Suprapubic skin (tissue), 4 donors: Measurements from ENCODE around the gene ARGFX. TPM values are rescaled to one million over a fixed set of nuclear protein-coding genes. Genes with fewer than 3 reads are reported as not detected.

Experiments used
- DNase-seq, 2 donors: peaks; one replicate each; pipeline ENCODE4 v3.0.0-alpha.2; 2019; ENCODE audit warnings: low spot score in 2 of 2
- H3K27ac ChIP-seq: fragments of 200-600 bp; sonication (generic); one replicate; pipeline ENCODE4 v1.5.1; 2019
- H3K27me3 ChIP-seq: fragments of 200-600 bp; sonication (generic); one replicate; pipeline ENCODE4 v1.5.1; 2019
- H3K36me3 ChIP-seq: fragments of 200-600 bp; sonication (generic); one replicate; pipeline ENCODE4 v1.5.1; 2019
- H3K4me1 ChIP-seq: fragments of 200-600 bp; sonication (generic); one replicate; pipeline ENCODE4 v1.5.1; 2019
- H3K4me3 ChIP-seq: fragments of 200-600 bp; sonication (generic); one replicate; pipeline ENCODE4 v1.5.1; 2019; ENCODE audit warnings: mild to moderate bottlenecking
- H3K9me3 ChIP-seq: fragments of 200-600 bp; sonication (generic); one replicate; pipeline ENCODE4 v1.5.1; 2019
- CTCF ChIP-seq, 2 donors: fragments of 200-600 bp in 1 of 2; fragments of 450-650 bp in 1 of 2; sonication (generic) in 1 of 2; IDR thresholded peaks; one replicate each; pipeline ENCODE4 v1.5.1; 2016 to 2019; ENCODE audit warnings: antibody characterized with exemption in 2 of 2, mild to moderate bottlenecking in 1 of 2, moderate library complexity in 1 of 2
- EP300 ChIP-seq: sonication (generic); formaldehyde crosslinking; IDR thresholded peaks from one replicate; pipeline ENCODE4 v1.6.1; 2017; ENCODE audit warnings: antibody characterized with exemption
- POLR2A ChIP-seq, 2 donors: fragments of 450-650 bp; IDR thresholded peaks; one replicate each; pipeline ENCODE4 v1.6.1; 2017; ENCODE audit warnings: antibody characterized with exemption in 2 of 2, mild to moderate bottlenecking in 2 of 2, moderate library complexity in 2 of 2
- POLR2AphosphoS5 ChIP-seq, 3 donors: sonication (generic); formaldehyde crosslinking; IDR thresholded peaks; one replicate each; pipeline ENCODE4 v1.6.1; 2017; ENCODE audit warnings: antibody characterized with exemption in 3 of 3
- WGBS: methylation state at CpG from one replicate; pipeline ENCODE4 v1.1.5; 2018; 5-methylcytosine and 5-hydroxymethylcytosine counted together
- total RNA-seq, 4 donors: library from RNA; depleted of rRNA; stranded (reverse); fragments of >200 nt; gene quantifications; one replicate each; pipeline ENCODE4 v1.1.0, GENCODE V29; 2016

Gene ARGFX
- total RNA-seq, 4 donors from 2014 or later, result not detected

DNA sequence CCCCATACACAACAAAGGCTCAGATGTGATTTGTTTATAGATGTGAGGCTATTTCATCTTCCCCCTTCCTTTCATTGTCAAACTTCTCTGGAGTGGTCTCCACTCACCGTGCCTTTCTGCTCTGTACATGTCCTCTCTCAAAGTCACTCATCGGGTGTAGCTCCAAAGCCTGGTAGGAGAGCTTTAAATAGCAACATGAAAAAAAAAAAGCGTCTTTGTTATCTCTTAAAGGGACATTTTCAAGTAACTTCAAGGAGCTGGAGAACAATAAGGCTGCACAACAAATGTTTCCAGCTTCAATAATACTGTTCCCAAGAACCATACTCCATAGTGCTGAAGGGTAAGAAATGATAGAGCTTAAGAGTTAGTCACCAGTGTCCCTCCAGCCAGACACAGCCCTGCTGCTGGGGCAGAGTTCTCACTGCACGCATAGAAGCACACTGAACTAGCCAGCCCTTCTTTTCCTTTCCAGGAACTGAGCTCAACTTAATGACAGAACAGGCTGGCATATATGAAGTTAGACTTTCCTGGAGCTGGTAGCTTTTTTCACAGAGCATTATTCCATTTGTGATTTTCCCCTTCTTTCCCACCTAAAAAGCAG lies 33.6 kb downstream of the ARGFX start:
- no peaks in the 10 kb centered on the region for H3K36me3 ChIP-seq
- TF ChIP-seq POLR2AphosphoS5 (IDR thresholded peaks at IDR 0.05) (no peak), EP300 (no peak), CTCF (IDR thresholded peaks at IDR 0.05) (no peak), POLR2A (IDR thresholded peaks at IDR 0.05) (no peak)
- H3K27me3 ChIP-seq, result no peaks in the 10 kb centered on the region
- no peaks in the 10 kb centered on the region for H3K4me1 ChIP-seq
- H3K9me3 ChIP-seq, result no peaks in the 10 kb centered on the region
- no peak for DNase-seq
- no peak overlapping the region for H3K27ac ChIP-seq
- no peak overlapping the region for H3K4me3 ChIP-seq
- WGBS, result 30% methylated on average over 4 of the region's 4 CpGs

DNA sequence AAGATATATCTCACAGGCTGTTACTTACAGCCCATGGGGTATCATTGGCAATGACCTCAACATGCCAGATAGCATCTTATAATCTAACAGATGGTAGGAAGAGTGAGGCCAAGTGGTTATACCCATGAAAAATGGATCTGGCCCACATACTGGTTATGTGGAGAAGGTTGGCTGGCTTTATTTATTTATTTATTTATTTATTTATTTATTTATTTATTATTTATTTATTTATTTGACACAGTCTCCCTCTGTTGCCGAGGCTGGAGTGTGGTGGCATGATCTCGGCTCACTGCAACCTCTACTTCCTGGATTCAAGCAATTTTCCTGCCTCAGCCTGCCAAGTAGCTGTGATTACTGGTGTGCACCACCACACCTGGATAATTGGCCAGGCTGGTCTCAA lies 37.0 kb downstream of the ARGFX start:
- no peaks in the 10 kb centered on the region for H3K4me1 ChIP-seq
- no peak overlapping the region for H3K27ac ChIP-seq
- 86% methylated on average over 2 of the region's 2 CpGs for WGBS
- DNase-seq, result no peak
- no peak overlapping the region for H3K4me3 ChIP-seq
- TF ChIP-seq POLR2AphosphoS5 (IDR thresholded peaks at IDR 0.05), result no peak
- no peak for TF ChIP-seq POLR2A (IDR thresholded peaks at IDR 0.05)
- no peaks in the 10 kb centered on the region for H3K27me3 ChIP-seq
- H3K36me3 ChIP-seq, result no peaks in the 10 kb centered on the region
- H3K9me3 ChIP-seq, result no peaks in the 10 kb centered on the region

- no peak for DNase-seq
- no peaks in the 10 kb centered on the region for H3K4me1 ChIP-seq
- no peak overlapping the region for H3K4me3 ChIP-seq
- H3K36me3 ChIP-seq, result no peaks in the 10 kb centered on the region
- H3K9me3 ChIP-seq, result no peaks in the 10 kb centered on the region
- H3K27ac ChIP-seq, result no peak overlapping the region
- no peaks in the 10 kb centered on the region for H3K27me3 ChIP-seq
- WGBS, result 89% methylated on average over 4 of the region's 4 CpGs
- TF ChIP-seq EP300 (no peak), CTCF (IDR thresholded peaks at IDR 0.05) (no peak), POLR2A (IDR thresholded peaks at IDR 0.05) (no peak), POLR2AphosphoS5 (IDR thresholded peaks at IDR 0.05) (no peak)
Observed at GRCh38 chr3:121606106-121606505, 38.4 kb downstream of the ARGFX start.

Other genes with a start within 250 kb of the ARGFX start
- gene POLQ, start 22.0 kb upstream of the ARGFX start, total RNA-seq, result 1 to 10 TPM in 1 of 4 donors, under 1 TPM in 3; 0.76 to 2.4 (median 0.84) TPM
- gene FBXO40, start 25.4 kb downstream of the ARGFX start, total RNA-seq, result under 1 TPM in 1 of 4 donors, not detected in 3; 0.11 TPM
- gene HCLS1, start 93.0 kb downstream of the ARGFX start, total RNA-seq, result 10 to 100 TPM in 3 of 4 donors, 1 to 10 TPM in 1; 7.2 to 20.3 (median 11.8) TPM
- gene GOLGB1, start 181.8 kb downstream of the ARGFX start, total RNA-seq, result 10 to 100 TPM; 39.3 to 98.4 (median 53.5) TPM